Trophoblast cell (in vitro differentiated cells and primary cell): Measurements from ENCODE around the gene LDLRAD3.

Experiments used
- DNase-seq, 2 donors: peaks; one replicate each; pipeline ENCODE4 v3.0.0-alpha.2; 2016
- H2AFZ ChIP-seq: 2 replicates; pipeline ENCODE4 v1.6.1; 2013; ENCODE audit warnings: low read length, moderate library complexity, mild to moderate bottlenecking; ENCODE audit not compliant: insufficient read depth, poor library complexity
- H2AK5ac ChIP-seq: 2 replicates; pipeline ENCODE4 v1.6.1; 2013; ENCODE audit warnings: mild to moderate bottlenecking, low read length
- H2BK120ac ChIP-seq: 2 replicates; pipeline ENCODE4 v1.6.1; 2013; ENCODE audit warnings: low read length, mild to moderate bottlenecking, moderate library complexity; ENCODE audit not compliant: insufficient read depth, poor library complexity
- H2BK12ac ChIP-seq: 2 replicates; pipeline ENCODE4 v1.6.1; 2013; ENCODE audit warnings: mild to moderate bottlenecking, low read length, moderate library complexity
- H2BK5ac ChIP-seq: 2 replicates; pipeline ENCODE4 v1.6.1; 2013; ENCODE audit warnings: low read length, low read depth, moderate library complexity, mild to moderate bottlenecking; ENCODE audit not compliant: poor library complexity
- H3K14ac ChIP-seq: 2 replicates; pipeline ENCODE4 v1.6.1; 2013; ENCODE audit warnings: mild to moderate bottlenecking, low read length
- H3K18ac ChIP-seq: 2 replicates; pipeline ENCODE4 v1.6.1; 2013; ENCODE audit warnings: mild to moderate bottlenecking, low read length
- H3K23ac ChIP-seq: 2 replicates; pipeline ENCODE4 v1.6.1; 2013; ENCODE audit warnings: low read length
- H3K27ac ChIP-seq: 2 replicates; pipeline ENCODE4 v1.5.1; 2013; ENCODE audit warnings: low read depth, mild to moderate bottlenecking, inconsistent platforms, low read length, moderate library complexity
- H3K27me3 ChIP-seq: 2 replicates; pipeline ENCODE4 v1.6.1; 2013; ENCODE audit warnings: inconsistent platforms, mild to moderate bottlenecking, low read length, moderate library complexity; ENCODE audit not compliant: insufficient read depth
- H3K36me3 ChIP-seq, 2 experiments: 1 replicate in 1 of 2; 2 replicates in 1 of 2; pipeline ENCODE4 v1.6.1; 2013; ENCODE audit warnings: low read length in 2 of 2, mild to moderate bottlenecking in 2 of 2, moderate library complexity in 1 of 2; ENCODE audit not compliant: insufficient read depth in 2 of 2, control insufficient read depth in 1 of 2
- H3K4ac ChIP-seq: 2 replicates; pipeline ENCODE4 v1.6.1; 2013; ENCODE audit warnings: low read depth, mild to moderate bottlenecking, low read length, moderate library complexity
- H3K4me1 ChIP-seq, 2 experiments: 1 replicate in 1 of 2; 2 replicates in 1 of 2; pipeline ENCODE4 v1.6.1; 2013; ENCODE audit warnings: low read length in 2 of 2, mild to moderate bottlenecking in 2 of 2, moderate library complexity in 1 of 2; ENCODE audit not compliant: insufficient read depth in 2 of 2, control insufficient read depth in 1 of 2
- H3K4me2 ChIP-seq: 2 replicates; pipeline ENCODE4 v1.6.1; 2013; ENCODE audit warnings: inconsistent platforms, mild to moderate bottlenecking, low read length, moderate library complexity
- H3K4me3 ChIP-seq: 2 replicates; pipeline ENCODE4 v1.5.1; 2013; ENCODE audit warnings: mild to moderate bottlenecking, low read depth, low read length, inconsistent platforms
- H3K79me1 ChIP-seq: one replicate; pipeline ENCODE4 v1.6.1; 2013; ENCODE audit warnings: low read length
- H3K79me2 ChIP-seq: 2 replicates; pipeline ENCODE4 v1.6.1; 2013; ENCODE audit warnings: low read length, mild to moderate bottlenecking; ENCODE audit not compliant: control insufficient read depth, insufficient read depth, poor library complexity
- H3K9ac ChIP-seq: 2 replicates; pipeline ENCODE4 v1.6.1; 2013; ENCODE audit warnings: mild to moderate bottlenecking, low read length
- H3K9me3 ChIP-seq: 2 replicates; pipeline ENCODE4 v1.6.1; 2013; ENCODE audit warnings: low read depth, mild to moderate bottlenecking, control low read depth, inconsistent platforms, low read length; ENCODE audit not compliant: insufficient read depth
- H4K12ac ChIP-seq: 2 replicates; pipeline ENCODE4 v1.6.1; 2013; ENCODE audit warnings: low read depth, mild to moderate bottlenecking, low read length, moderate library complexity
- H4K8ac ChIP-seq: 2 replicates; pipeline ENCODE4 v1.6.1; 2013; ENCODE audit warnings: low read depth, mild to moderate bottlenecking, low read length, moderate library complexity
- H4K91ac ChIP-seq: one replicate; pipeline ENCODE4 v1.6.1; 2013; ENCODE audit warnings: low read depth, mild to moderate bottlenecking, low read length, moderate library complexity
- WGBS: extraction: QIAGEN DNeasy Blood & Tissue Kit; methylation state at CpG from one replicate; pipeline ENCODE4 v1.1.7; 2013; ENCODE audit warnings: missing lambda C conversion rate; ENCODE audit not compliant: insufficient read length, insufficient coverage; ENCODE audit errors: extremely low coverage; 5-methylcytosine and 5-hydroxymethylcytosine counted together

The LDLRAD3 gene

DNA sequence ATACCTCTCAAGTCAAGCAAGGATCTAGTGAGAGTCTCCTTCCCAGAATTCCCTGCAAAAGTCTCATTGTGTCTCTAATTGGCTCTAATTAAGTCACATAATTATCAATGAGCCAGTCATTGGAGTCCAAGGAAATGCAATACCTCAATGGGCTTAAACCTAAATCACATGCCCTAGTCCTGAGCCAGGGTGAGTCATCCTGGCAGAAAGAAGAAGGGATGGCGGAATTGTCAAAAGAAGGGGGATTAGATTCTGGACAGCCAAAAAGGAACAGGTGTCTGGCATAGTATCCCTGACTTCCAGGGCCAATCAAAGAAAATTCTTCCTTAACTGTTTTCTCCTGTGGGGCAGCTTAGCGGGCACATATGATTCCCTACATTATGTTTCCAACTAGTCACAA lies 25.1 kb upstream of the LDLRAD3 start:
- no peaks in the 10 kb centered on the region for H3K36me3 ChIP-seq
- no peak overlapping the region for H4K91ac ChIP-seq
- H3K4ac ChIP-seq, result no peak overlapping the region
- no peak overlapping the region for H3K14ac ChIP-seq
- H2AK5ac ChIP-seq, result no peak overlapping the region
- H3K27me3 ChIP-seq, result no peaks in the 10 kb centered on the region
- no peaks in the 10 kb centered on the region for H3K4me1 ChIP-seq
- no peak for DNase-seq
- H2BK12ac ChIP-seq, result no peak overlapping the region
- no peak overlapping the region for H3K4me3 ChIP-seq
- no peak overlapping the region for H3K9ac ChIP-seq
- H4K12ac ChIP-seq, result no peak overlapping the region
- no peak overlapping the region for H2BK5ac ChIP-seq
- H3K79me1 ChIP-seq, result no peaks in the 10 kb centered on the region
- H4K8ac ChIP-seq, result no peak overlapping the region
- no CpG with 5 or more reads among the region's 2 CpGs for WGBS
- H3K23ac ChIP-seq, result no peak overlapping the region
- no peak overlapping the region for H3K27ac ChIP-seq
- no peaks in the 10 kb centered on the region for H3K9me3 ChIP-seq
- H2AFZ ChIP-seq, result no peak overlapping the region
- H2BK120ac ChIP-seq, result no peak overlapping the region
- no peaks in the 10 kb centered on the region for H3K79me2 ChIP-seq
- no peak overlapping the region for H3K18ac ChIP-seq
- H3K4me2 ChIP-seq, result no peak overlapping the region

GRCh38 chr11:35919244-35919643 lies 24.6 kb upstream of the LDLRAD3 start:
- no peaks in the 10 kb centered on the region for H3K4me1 ChIP-seq
- H2BK120ac ChIP-seq, result no peak overlapping the region
- H3K18ac ChIP-seq, result no peak overlapping the region
- H3K23ac ChIP-seq, result no peak overlapping the region
- no peaks in the 10 kb centered on the region for H3K36me3 ChIP-seq
- H3K27me3 ChIP-seq, result no peaks in the 10 kb centered on the region
- no peak overlapping the region for H2AFZ ChIP-seq
- H4K91ac ChIP-seq, result no peak overlapping the region
- H3K4me2 ChIP-seq, result no peak overlapping the region
- H3K4me3 ChIP-seq, result no peak overlapping the region
- H3K27ac ChIP-seq, result no peak overlapping the region
- H3K79me2 ChIP-seq, result no peaks in the 10 kb centered on the region
- no peaks in the 10 kb centered on the region for H3K79me1 ChIP-seq
- no peak overlapping the region for H4K8ac ChIP-seq
- H2BK12ac ChIP-seq, result no peak overlapping the region
- H3K4ac ChIP-seq, result no peak overlapping the region
- H3K9ac ChIP-seq, result no peak overlapping the region
- no peak overlapping the region for H2AK5ac ChIP-seq
- H4K12ac ChIP-seq, result no peak overlapping the region
- WGBS, result no CpG with 5 or more reads among the region's 3 CpGs
- H3K14ac ChIP-seq, result no peak overlapping the region
- H3K9me3 ChIP-seq, result no peaks in the 10 kb centered on the region
- no peak for DNase-seq
- no peak overlapping the region for H2BK5ac ChIP-seq

DNA sequence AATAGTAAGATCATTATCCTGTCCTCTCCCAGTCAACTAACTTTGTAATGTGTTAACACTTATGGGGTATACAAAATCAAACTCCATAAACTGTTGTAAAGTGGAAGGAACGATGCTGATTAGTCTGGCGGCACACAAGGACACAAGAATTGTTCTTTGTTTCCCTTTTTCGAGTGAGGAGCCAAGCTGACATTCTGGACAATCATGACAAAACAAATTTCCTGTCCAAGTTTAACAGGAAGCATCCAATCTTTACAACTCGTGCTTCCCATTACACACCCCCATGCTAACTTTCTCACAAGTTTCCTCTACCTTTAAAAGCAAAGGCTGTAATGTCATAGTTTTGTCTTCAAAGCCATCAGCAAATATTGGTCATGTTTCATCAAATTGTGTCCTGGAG lies 20.4 kb upstream of the LDLRAD3 start:
- H2BK5ac ChIP-seq, result no peak overlapping the region
- no peak for DNase-seq
- H3K36me3 ChIP-seq, result no peaks in the 10 kb centered on the region
- no peak overlapping the region for H4K8ac ChIP-seq
- H2AK5ac ChIP-seq, result no peak overlapping the region
- no CpG with 5 or more reads among the region's 4 CpGs for WGBS
- no peaks in the 10 kb centered on the region for H3K79me1 ChIP-seq
- no peak overlapping the region for H3K4me2 ChIP-seq
- no peaks in the 10 kb centered on the region for H3K27me3 ChIP-seq
- no peak overlapping the region for H2AFZ ChIP-seq
- H3K4ac ChIP-seq, result no peak overlapping the region
- H3K18ac ChIP-seq, result no peak overlapping the region
- no peak overlapping the region for H4K12ac ChIP-seq
- no peak overlapping the region for H3K23ac ChIP-seq
- H3K14ac ChIP-seq, result no peak overlapping the region
- H3K27ac ChIP-seq, result no peak overlapping the region
- H2BK120ac ChIP-seq, result no peak overlapping the region
- H2BK12ac ChIP-seq, result no peak overlapping the region
- H3K9me3 ChIP-seq, result no peaks in the 10 kb centered on the region
- H3K79me2 ChIP-seq, result no peaks in the 10 kb centered on the region
- no peaks in the 10 kb centered on the region for H3K4me1 ChIP-seq
- no peak overlapping the region for H3K9ac ChIP-seq
- no peak overlapping the region for H3K4me3 ChIP-seq
- no peak overlapping the region for H4K91ac ChIP-seq

- Histone ChIP-seq H3K4me2 (no peak overlapping the region), H3K4me3 (no peak overlapping the region), H3K4me1 (no peaks in the 10 kb centered on the region), H3K18ac (no peak overlapping the region), H3K27me3 (no peaks in the 10 kb centered on the region), H2AK5ac (no peak overlapping the region), H4K91ac (no peak overlapping the region), H2BK120ac (no peak overlapping the region), H3K23ac (no peak overlapping the region), H3K4ac (no peak overlapping the region), H3K79me2 (no peaks in the 10 kb centered on the region), H3K79me1 (no peaks in the 10 kb centered on the region), H4K12ac (no peak overlapping the region), H3K36me3 (no peaks in the 10 kb centered on the region), H3K27ac (no peak overlapping the region), H3K9ac (no peak overlapping the region), H2BK5ac (no peak overlapping the region), H3K9me3 (no peaks in the 10 kb centered on the region), H3K14ac (no peak overlapping the region), H2BK12ac (no peak overlapping the region), H4K8ac (no peak overlapping the region), H2AFZ (no peak overlapping the region)
- no peak for DNase-seq
- no CpG with 5 or more reads among the region's 1 CpG for WGBS
Measured at GRCh38 chr11:35924811-35925210, 19.1 kb upstream of the LDLRAD3 start.
